B cell (primary cell): ENCODE measurements around the gene AARS1. TPM values are rescaled to one million over a fixed set of nuclear protein-coding genes. Genes with fewer than 3 reads are reported as not detected.
"Not testable (repeated sequence)": the region's sequence is repeated elsewhere in the genome, so short reads cannot be mapped to it uniquely, and the experiment has no call there.

ENCODE experiments used
- ATAC-seq: fragments of 200-7000 bp; cut with Tn5 transposase; one replicate; pipeline ENCODE4 v1.10.0; 2021; ENCODE audit warnings: low read depth, mild to moderate bottlenecking, moderate number of reproducible peaks, moderate library complexity
- CTCF ChIA-PET: fragments of 350-600 bp; sonication (Branson Sonifier 250); formaldehyde crosslinking; loops from one replicate; lab custom pipeline; 2021; ENCODE audit warnings: antibody characterized with exemption, inconsistent platforms; lab: Charles Lee
- POLR2A ChIA-PET: fragments of 350-600 bp; sonication (Branson Sonifier 250); formaldehyde crosslinking; loops from one replicate; lab custom pipeline; 2021; ENCODE audit warnings: antibody characterized with exemption; lab: Charles Lee
- DNase-seq: peaks from one replicate; pipeline ENCODE4 v3.0.0; 2013
- H2AFZ ChIP-seq: 2 replicates; pipeline ENCODE4 v1.6.1; 2012; ENCODE audit warnings: mild to moderate bottlenecking, low read depth, low read length; ENCODE audit not compliant: insufficient read depth, poor library complexity, severe bottlenecking
- H3K27ac ChIP-seq, 2 donors: 1 replicate in 1 of 2; 2 replicates in 1 of 2; pipeline ENCODE4 v1.5.1; 2012 to 2013; ENCODE audit warnings: low read length in 2 of 2, mild to moderate bottlenecking in 2 of 2, moderate library complexity in 1 of 2
- H3K27me3 ChIP-seq, 4 experiments: fragments of 200-600 bp in 1 of 4; sonication (generic) in 1 of 4; replicated peaks in 1 of 4; 1 replicate in 2 of 4; 2 replicates in 2 of 4; pipeline versions ENCODE4 v1.6.1 to v1.7.0; 2013 to 2016; ENCODE audit warnings: low read length in 3 of 4, mild to moderate bottlenecking in 2 of 4, mixed read lengths in 1 of 4, moderate library complexity in 1 of 4; ENCODE audit not compliant: insufficient read depth in 4 of 4, control insufficient read depth in 3 of 4; ENCODE audit errors: control extremely low read depth in 1 of 4
- H3K36me3 ChIP-seq, 2 experiments: replicated peaks in 1 of 2; 1 replicate in 1 of 2; 2 replicates in 1 of 2; pipeline versions ENCODE4 v1.6.1 to v1.7.1; 2013; ENCODE audit warnings: low read length in 1 of 2; ENCODE audit not compliant: insufficient read depth in 2 of 2, control insufficient read depth in 1 of 2; ENCODE audit errors: control extremely low read depth in 1 of 2, extremely low read depth in 1 of 2
- H3K4me1 ChIP-seq, 2 donors: fragments of 200-600 bp in 1 of 2; sonication (generic) in 1 of 2; 1 replicate in 1 of 2; 2 replicates in 1 of 2; pipeline versions ENCODE4 v1.5.1 to v1.6.1; 2013 to 2017; ENCODE audit warnings: low read length in 2 of 2; ENCODE audit not compliant: control insufficient read depth in 2 of 2, insufficient read depth in 2 of 2
- H3K4me2 ChIP-seq: replicated peaks from 2 replicates; pipeline ENCODE3; 2012; ENCODE audit warnings: mild to moderate bottlenecking, low read depth, low read length; ENCODE audit not compliant: poor library complexity, severe bottlenecking
- H3K4me3 ChIP-seq, 5 experiments: fragments of 200-600 bp in 1 of 5; sonication (generic) in 1 of 5; 1 replicate in 3 of 5; 2 replicates in 2 of 5; pipeline versions ENCODE4 v1.5.1 to v1.7.0; 2011 to 2016; ENCODE audit warnings: low read length in 4 of 5, mild to moderate bottlenecking in 4 of 5, low read depth in 2 of 5, control low read depth in 1 of 5, moderate library complexity in 1 of 5; ENCODE audit not compliant: insufficient read depth in 1 of 5; ENCODE audit errors: control extremely low read depth in 1 of 5, extremely low read depth in 1 of 5
- H3K79me2 ChIP-seq: fragments of 200-600 bp; sonication (generic); one replicate; pipeline ENCODE4 v1.6.0; 2016; ENCODE audit warnings: low read length; ENCODE audit not compliant: control insufficient read depth, insufficient read depth
- H3K9ac ChIP-seq: fragments of 200-600 bp; sonication (generic); 2 replicates; pipeline ENCODE4 v1.6.1; 2017; ENCODE audit warnings: mild to moderate bottlenecking, low read length, moderate library complexity
- H3K9me3 ChIP-seq, 3 donors: one replicate each; pipeline versions ENCODE4 v1.6.1 to v1.7.1; 2013; ENCODE audit warnings: low read length in 2 of 3; ENCODE audit not compliant: control insufficient read depth in 2 of 3, insufficient read depth in 1 of 3; ENCODE audit errors: control extremely low read depth in 1 of 3
- H4K20me1 ChIP-seq: 2 replicates; pipeline ENCODE4 v1.6.0; 2012; ENCODE audit warnings: mild to moderate bottlenecking, low read length; ENCODE audit not compliant: insufficient read depth, control insufficient read depth, poor library complexity, severe bottlenecking
- H3K27ac Mint-ChIP-seq: one replicate; pipeline ENCODE4 v1.8.0; 2021; ENCODE audit warnings: mixed read lengths
- H3K27me3 Mint-ChIP-seq: one replicate; pipeline ENCODE4 v1.8.0; 2021; ENCODE audit warnings: mixed read lengths
- H3K4me1 Mint-ChIP-seq: one replicate; pipeline ENCODE4 v1.8.0; 2021; ENCODE audit warnings: mixed read lengths
- H3K4me3 Mint-ChIP-seq: one replicate; pipeline ENCODE4 v1.8.0; 2021; ENCODE audit warnings: mixed read lengths
- H3K9me3 Mint-ChIP-seq: one replicate; pipeline ENCODE4 v1.8.0; 2022; ENCODE audit warnings: mixed read lengths; ENCODE audit not compliant: insufficient read depth
- WGBS: methylation state at CpG from one replicate; pipeline ENCODE4 v1.1.5; 2013; ENCODE audit warnings: missing lambda C conversion rate; ENCODE audit not compliant: insufficient coverage; 5-methylcytosine and 5-hydroxymethylcytosine counted together
- intact Hi-C: fragments of 100-400 bp; cut with micrococcal nuclease; formaldehyde crosslinking; loops from one replicate; pipeline ENCODE4 v1.10.0; 2022
- polyA plus RNA-seq: library from polyadenylated mRNA; depleted of rRNA; stranded (reverse); fragments of >200 nt; gene quantifications from 2 replicates; pipeline ENCODE4 v1.2.3, GENCODE V29; 2012
- total RNA-seq, 2 donors: library from RNA; stranded (reverse); fragments of 120-200 nt in 1 of 2; gene quantifications; 1 replicate in 1 of 2; 2 replicates in 1 of 2; pipeline versions ENCODE4 v1.2.3 to v1.2.4, GENCODE V29; 2013 to 2022

Gene AARS1
- total and polyA plus RNA-seq, 2 donors (not counting 1 experiment from before 2014, with no cell fraction given) = 27.7 to 57.8 TPM

- not testable (repeated sequence) for H3K9me3 ChIP-seq, H4K20me1 ChIP-seq, H3K27me3 ChIP-seq
These were observed 82.9 kb downstream of the AARS1 start for GRCh38 chr16:70206382-70206781.

DNA sequence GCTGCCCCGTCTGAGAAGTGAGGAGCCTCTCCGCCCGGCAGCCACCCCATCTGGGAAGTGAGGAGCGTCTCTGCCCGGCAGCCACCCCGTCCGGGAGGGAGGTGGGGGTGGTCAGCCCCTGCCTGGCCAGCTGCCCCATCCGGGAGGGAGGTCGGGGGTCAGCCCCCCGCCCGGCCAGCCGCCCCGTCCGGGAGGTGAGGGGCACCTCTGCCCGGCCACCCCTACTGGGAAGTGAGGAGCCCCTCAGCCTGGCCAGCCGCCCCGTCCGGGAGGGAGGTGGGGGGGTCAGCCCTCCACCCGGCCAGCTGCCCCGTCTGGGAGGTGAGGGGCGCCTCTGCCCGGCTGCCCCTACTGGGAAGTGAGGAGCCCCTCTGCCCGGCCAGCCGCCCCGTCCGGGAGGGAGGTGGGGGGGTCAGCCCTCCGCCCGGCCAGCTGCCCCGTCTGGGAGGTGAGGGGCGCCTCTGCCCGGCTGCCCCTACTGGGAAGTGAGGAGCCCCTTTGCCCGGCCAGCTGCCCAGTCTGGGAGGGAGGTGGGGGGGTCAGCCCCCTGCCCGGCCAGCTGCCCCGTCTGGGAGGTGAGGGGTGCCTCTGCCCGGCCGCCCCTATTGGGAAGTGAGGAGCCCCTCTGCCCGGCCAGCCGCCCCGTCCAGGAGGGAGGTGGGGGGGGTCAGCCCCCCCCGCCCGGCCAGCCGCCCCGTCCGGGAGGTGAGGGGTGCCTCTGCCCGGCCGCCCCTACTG lies 84.5 kb downstream of the AARS1 start:
- POLR2A ChIA-PET, H3K4me1 Mint-ChIP-seq, H3K4me3 Mint-ChIP-seq: not testable (repeated sequence)

More at GRCh38 chr16:70206382-70206781, 82.9 kb downstream of the AARS1 start:
- H3K79me2 ChIP-seq, H3K27me3 Mint-ChIP-seq, DNase-seq, H3K9me3 Mint-ChIP-seq, H3K4me3 ChIP-seq, CTCF ChIA-PET, POLR2A ChIA-PET, H3K36me3 ChIP-seq, H3K27ac Mint-ChIP-seq, H3K4me1 Mint-ChIP-seq, intact Hi-C loops, H3K4me1 ChIP-seq, H3K27ac ChIP-seq, H2AFZ ChIP-seq, H3K4me2 ChIP-seq, H3K4me3 Mint-ChIP-seq, ATAC-seq, H3K9ac ChIP-seq: not testable (repeated sequence)
- no CpG with 5 or more reads among the region's 6 CpGs for WGBS

DNA sequence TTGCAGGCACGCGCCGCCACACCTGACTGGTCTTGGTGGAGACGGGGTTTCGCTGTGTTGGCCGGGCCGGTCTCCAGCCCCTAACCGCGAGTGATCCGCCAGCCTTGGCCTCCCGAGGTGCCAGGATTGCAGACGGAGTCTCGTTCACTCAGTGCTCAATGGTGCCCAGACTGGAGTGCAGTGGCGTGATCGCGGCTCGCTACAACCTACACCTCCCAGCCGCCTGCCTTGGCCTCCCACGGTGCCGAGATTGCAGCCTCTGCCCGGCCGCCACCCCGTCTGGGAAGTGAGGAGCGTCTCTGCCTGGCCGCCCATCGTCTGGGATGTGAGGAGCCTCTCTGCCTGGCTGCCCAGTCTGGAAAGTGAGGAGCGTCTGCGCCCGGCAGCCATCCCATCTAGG lies 85.3 kb downstream of the AARS1 start:
- H3K36me3 ChIP-seq, H3K27ac ChIP-seq, intact Hi-C loops, CTCF ChIA-PET, H3K27me3 Mint-ChIP-seq, H3K9ac ChIP-seq, H3K4me1 ChIP-seq, DNase-seq, POLR2A ChIA-PET, ATAC-seq, H4K20me1 ChIP-seq, H3K4me3 Mint-ChIP-seq, H3K9me3 Mint-ChIP-seq, H3K27me3 ChIP-seq, H3K4me2 ChIP-seq, H3K4me3 ChIP-seq, H3K9me3 ChIP-seq, H3K4me1 Mint-ChIP-seq, H3K79me2 ChIP-seq, H3K27ac Mint-ChIP-seq, H2AFZ ChIP-seq: not testable (repeated sequence)
- WGBS = no CpG with 5 or more reads among the region's 29 CpGs

More for the DNA sequence above, 84.5 kb downstream of the AARS1 start:
- H3K4me1 ChIP-seq, H3K27ac Mint-ChIP-seq, H3K4me3 ChIP-seq, CTCF ChIA-PET, H3K79me2 ChIP-seq, H3K9me3 Mint-ChIP-seq, H3K36me3 ChIP-seq, intact Hi-C loops, H3K9me3 ChIP-seq, ATAC-seq, DNase-seq, H3K9ac ChIP-seq, H2AFZ ChIP-seq, H4K20me1 ChIP-seq, H3K27me3 Mint-ChIP-seq, H3K27ac ChIP-seq, H3K27me3 ChIP-seq, H3K4me2 ChIP-seq: not testable (repeated sequence)
- 76% methylated on average over 2 of the region's 46 CpGs for WGBS

GRCh38 chr16:70203508-70203907 lies 85.8 kb downstream of the AARS1 start:
- H3K9me3 Mint-ChIP-seq, H3K27ac Mint-ChIP-seq, H3K4me1 Mint-ChIP-seq, ATAC-seq, H3K27ac ChIP-seq, H3K27me3 ChIP-seq, H3K4me1 ChIP-seq, H4K20me1 ChIP-seq, H3K4me2 ChIP-seq, H3K36me3 ChIP-seq, H3K79me2 ChIP-seq, H2AFZ ChIP-seq, H3K9ac ChIP-seq, H3K9me3 ChIP-seq, intact Hi-C loops, DNase-seq, POLR2A ChIA-PET, CTCF ChIA-PET, H3K4me3 ChIP-seq, H3K27me3 Mint-ChIP-seq, H3K4me3 Mint-ChIP-seq: not testable (repeated sequence)
- WGBS = 100% methylated on average over 1 of the region's 7 CpGs
